Activated T-cell treated with anti-CD3 and anti-CD28 coated beads, Interleukin-2, amount 50 U/mL, for 72 hours (primary cell): ENCODE measurements around the gene TSR2. TPM values are rescaled to one million over a fixed set of nuclear protein-coding genes. Genes with fewer than 3 reads are reported as not detected.

Experiments used
- ATAC-seq, 2 donors: fragments of 150-1000 bp; cut with Tn5 transposase; replicated peaks in 1 of 2; 2 replicates each; pipeline ENCODE4 v1.10.0; 2021; ENCODE audit warnings: moderate library complexity in 2 of 2, mild to moderate bottlenecking in 1 of 2
- DNase-seq, 2 donors: peaks; one replicate each; pipeline ENCODE4 v3.0.0; 2021 to 2022; ENCODE audit warnings: mixed read lengths in 1 of 2
- H3K27ac Mint-ChIP-seq: one replicate; pipeline ENCODE4 v1.8.0; 2022; ENCODE audit warnings: mild to moderate bottlenecking, moderate library complexity, mixed read lengths
- H3K27me3 Mint-ChIP-seq: one replicate; pipeline ENCODE4 v1.8.0; 2022; ENCODE audit warnings: low read depth, mixed read lengths
- H3K36me3 Mint-ChIP-seq, 2 donors: one replicate each; pipeline ENCODE4 v1.8.0; 2022; ENCODE audit warnings: mixed read lengths in 2 of 2, mild to moderate bottlenecking in 1 of 2; ENCODE audit not compliant: insufficient read depth in 2 of 2
- H3K4me1 Mint-ChIP-seq: one replicate; pipeline ENCODE4 v1.8.0; 2022; ENCODE audit warnings: low read depth, mixed read lengths
- H3K4me3 Mint-ChIP-seq, 2 donors: one replicate each; pipeline ENCODE4 v1.8.0; 2022; ENCODE audit warnings: mild to moderate bottlenecking in 2 of 2, mixed read lengths in 2 of 2, moderate library complexity in 2 of 2
- H3K9me3 Mint-ChIP-seq, 2 donors: one replicate each; pipeline ENCODE4 v1.8.0; 2022; ENCODE audit warnings: mixed read lengths in 2 of 2
- total RNA-seq, 2 donors: library from RNA; stranded (reverse); gene quantifications; one replicate each; pipeline ENCODE4 v1.2.3, GENCODE V29; 2022

TSR2 gene
- 10 to 100 TPM; 42.2 to 53.8 TPM for total RNA-seq

GRCh38 chrX:54439960-54440871 is at the start of gene TSR2:
TSR2 (plus strand) TSS chrX:54440404; CDS start chrX:54440422, 18 bp downstream.
- peaks cover 18% of the 10 kb centered on the region for H3K4me1 Mint-ChIP-seq
- no peaks in the 10 kb centered on the region for H3K27me3 Mint-ChIP-seq
- H3K27ac Mint-ChIP-seq = peak within 1 kb of the TSS; percentile 97
- ATAC-seq = peak; percentile 99
- peaks cover 3 to 7% of the 10 kb centered on the region in 2 donors for H3K36me3 Mint-ChIP-seq
- peak within 1 kb of the TSS; percentile 96 to 100 for H3K4me3 Mint-ChIP-seq
- no peaks in the 10 kb centered on the region for H3K9me3 Mint-ChIP-seq
- peak; percentile 76 to 82 for DNase-seq

GRCh38 chrX:54397113-54397512 is 43.1 kb upstream of the TSR2 start:
- Mint-ChIP-seq H3K36me3 (no peaks in the 10 kb centered on the region), H3K4me1 (no peaks in the 10 kb centered on the region), H3K9me3 (no peaks in the 10 kb centered on the region), H3K27me3 (no peaks in the 10 kb centered on the region), H3K4me3 (no peak overlapping the region), H3K27ac (no peak overlapping the region)
- no peak for ATAC-seq
- DNase-seq = no peak

- no peaks in the 10 kb centered on the region for H3K4me1 Mint-ChIP-seq
- no peak overlapping the region for H3K27ac Mint-ChIP-seq
- H3K36me3 Mint-ChIP-seq = no peaks in the 10 kb centered on the region
- H3K4me3 Mint-ChIP-seq = no peak overlapping the region
- ATAC-seq = no peak
- no peaks in the 10 kb centered on the region for H3K9me3 Mint-ChIP-seq
- no peak for DNase-seq
- peaks cover 38% of the 10 kb centered on the region for H3K27me3 Mint-ChIP-seq
Observed at GRCh38 chrX:54407266-54407665, 32.9 kb upstream of the TSR2 start.

GRCh38 chrX:54411732-54412131 is 28.5 kb upstream of the TSR2 start:
- Mint-ChIP-seq H3K4me1 (no peaks in the 10 kb centered on the region), H3K9me3 (no peaks in the 10 kb centered on the region), H3K27me3 (peaks cover 34% of the 10 kb centered on the region), H3K27ac (no peak overlapping the region), H3K36me3 (no peaks in the 10 kb centered on the region), H3K4me3 (no peak overlapping the region)
- no peak for ATAC-seq
- DNase-seq = no peak

- DNase-seq (no peak), ATAC-seq (no peak)
- Mint-ChIP-seq H3K4me1 (no peaks in the 10 kb centered on the region), H3K4me3 (no peak overlapping the region), H3K27ac (no peak overlapping the region), H3K9me3 (no peaks in the 10 kb centered on the region), H3K36me3 (no peaks in the 10 kb centered on the region), H3K27me3 (peaks cover 23% of the 10 kb centered on the region)
Observed at GRCh38 chrX:54413753-54414152, 26.5 kb upstream of the TSR2 start.

GRCh38 chrX:54415534-54416350 is 24.5 kb upstream of the TSR2 start:
- H3K27me3 Mint-ChIP-seq = peaks cover 36% of the 10 kb centered on the region
- H3K27ac Mint-ChIP-seq = no peak overlapping the region
- H3K36me3 Mint-ChIP-seq = no peaks in the 10 kb centered on the region
- no peak overlapping the region for H3K4me3 Mint-ChIP-seq
- DNase-seq (no peak), ATAC-seq (no peak)
- no peaks in the 10 kb centered on the region for H3K9me3 Mint-ChIP-seq
- no peaks in the 10 kb centered on the region for H3K4me1 Mint-ChIP-seq

- ATAC-seq = no peak
Observed at GRCh38 chrX:54416965-54417364, 23.2 kb upstream of the TSR2 start.

GRCh38 chrX:54419559-54420302 is 20.5 kb upstream of the TSR2 start:
- DNase-seq (no peak), ATAC-seq (no peak)
- Mint-ChIP-seq H3K36me3 (no peaks in the 10 kb centered on the region), H3K27ac (no peak overlapping the region), H3K27me3 (peaks cover 40% of the 10 kb centered on the region), H3K4me3 (no peak overlapping the region), H3K4me1 (no peaks in the 10 kb centered on the region), H3K9me3 (no peaks in the 10 kb centered on the region)

More at GRCh38 chrX:54416965-54417364, 23.2 kb upstream of the TSR2 start:
- Mint-ChIP-seq H3K27ac (no peak overlapping the region), H3K36me3 (no peaks in the 10 kb centered on the region), H3K27me3 (peaks cover 40% of the 10 kb centered on the region), H3K4me1 (no peaks in the 10 kb centered on the region), H3K4me3 (no peak overlapping the region), H3K9me3 (no peaks in the 10 kb centered on the region)
- no peak for DNase-seq

- DNase-seq (no peak), ATAC-seq (no peak)
- Mint-ChIP-seq H3K4me3 (no peak overlapping the region), H3K36me3 (no peaks in the 10 kb centered on the region), H3K4me1 (no peaks in the 10 kb centered on the region), H3K9me3 (no peaks in the 10 kb centered on the region), H3K27ac (no peak overlapping the region), H3K27me3 (peaks cover 20% of the 10 kb centered on the region)
Observed at GRCh38 chrX:54422168-54422567, 18.0 kb upstream of the TSR2 start.

GRCh38 chrX:54423161-54423888 is 16.9 kb upstream of the TSR2 start:
- no peaks in the 10 kb centered on the region for H3K9me3 Mint-ChIP-seq
- H3K36me3 Mint-ChIP-seq = no peaks in the 10 kb centered on the region
- no peaks in the 10 kb centered on the region for H3K4me1 Mint-ChIP-seq
- peak in 1 of 2 donors; percentile 6 for DNase-seq
- H3K4me3 Mint-ChIP-seq = no peak overlapping the region
- peaks cover 18% of the 10 kb centered on the region for H3K27me3 Mint-ChIP-seq
- peak in 1 of 2 donors; percentile 51 for ATAC-seq
- H3K27ac Mint-ChIP-seq = no peak overlapping the region

- Mint-ChIP-seq H3K36me3 (no peaks in the 10 kb centered on the region), H3K4me3 (no peak overlapping the region), H3K27me3 (peaks cover 10% of the 10 kb centered on the region), H3K27ac (no peak overlapping the region), H3K4me1 (no peaks in the 10 kb centered on the region), H3K9me3 (no peaks in the 10 kb centered on the region)
- DNase-seq (no peak), ATAC-seq (no peak)
Observed at GRCh38 chrX:54427837-54428424, 12.3 kb upstream of the TSR2 start.

- no peaks in the 10 kb centered on the region for H3K9me3 Mint-ChIP-seq
- H3K4me1 Mint-ChIP-seq = no peaks in the 10 kb centered on the region
- H3K27me3 Mint-ChIP-seq = peaks cover 10% of the 10 kb centered on the region
- H3K36me3 Mint-ChIP-seq = no peaks in the 10 kb centered on the region
- no peak overlapping the region for H3K27ac Mint-ChIP-seq
- ATAC-seq (no peak), DNase-seq (no peak)
- H3K4me3 Mint-ChIP-seq = no peak overlapping the region
Observed at GRCh38 chrX:54430519-54430918, 9.7 kb upstream of the TSR2 start.
